ENCODE data around the gene SRP68. TPM values are rescaled to one million over a fixed set of nuclear protein-coding genes. Genes with fewer than 3 reads are reported as not detected.

SRP68 gene
- total and polyA plus RNA-seq, 4 donors = 30.8 to 68.9 (median 57.0) TPM

DNA sequence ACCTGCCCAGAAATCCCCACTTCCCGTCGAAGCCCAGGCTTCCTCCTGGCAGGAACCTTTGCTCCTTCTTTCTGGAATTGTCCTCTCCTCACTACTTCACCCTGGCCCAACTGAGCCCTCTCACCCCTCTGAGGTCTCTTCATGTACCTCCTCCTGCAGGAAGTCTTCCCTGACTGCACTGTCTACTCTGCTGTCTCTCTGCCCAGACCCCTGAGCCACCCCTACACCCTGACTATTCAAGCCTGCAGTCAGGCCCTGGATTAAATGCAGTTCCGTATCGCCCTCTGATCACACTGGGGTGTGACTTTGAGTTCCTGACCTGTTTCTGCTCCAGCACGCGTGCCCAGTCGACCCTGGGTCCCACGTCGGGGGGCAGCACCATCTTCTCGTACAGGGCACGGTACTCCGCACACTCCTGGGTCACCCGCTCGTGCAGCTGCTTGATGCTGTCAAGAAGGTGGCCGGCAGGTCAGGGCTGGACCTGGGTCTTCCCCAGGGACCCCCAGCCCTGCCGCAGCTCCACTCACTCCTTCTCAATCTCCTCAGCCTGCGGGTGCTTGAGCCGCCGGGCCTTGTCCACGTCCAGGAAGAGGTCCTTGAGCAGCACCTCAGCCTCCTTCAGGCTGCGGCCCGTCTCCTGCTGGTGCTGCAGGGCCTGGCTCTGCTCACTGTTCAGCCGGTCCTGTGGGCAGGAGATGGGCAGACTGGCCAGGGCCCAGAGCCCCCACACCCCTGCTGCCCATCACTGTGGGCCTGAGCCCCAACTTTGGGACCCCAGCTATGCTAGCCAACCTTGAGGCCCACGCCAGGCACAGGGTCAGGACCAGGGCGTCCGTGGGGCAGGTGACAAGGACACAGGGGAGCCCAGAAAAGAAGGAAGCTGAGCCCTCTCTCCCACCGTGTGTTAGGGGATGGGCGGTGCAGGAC lies 49.1 kb downstream of the SRP68 start:
- no peak overlapping the region for H3K27ac ChIP-seq (ENCODE audit: low read depth in 1 of 2, low read length in 1 of 2)
- peaks cover 0 to 2% (median 0%) of the 10 kb centered on the region in 4 donors for H3K36me3 ChIP-seq (ENCODE audit: control insufficient read depth in 4 of 4, insufficient read depth in 4 of 4, low read length in 4 of 4)
- WGBS, 2 donors = 90 to 93% methylated on average over 28 of the region's 28 CpGs
- TF ChIP-seq, protein P1, sequence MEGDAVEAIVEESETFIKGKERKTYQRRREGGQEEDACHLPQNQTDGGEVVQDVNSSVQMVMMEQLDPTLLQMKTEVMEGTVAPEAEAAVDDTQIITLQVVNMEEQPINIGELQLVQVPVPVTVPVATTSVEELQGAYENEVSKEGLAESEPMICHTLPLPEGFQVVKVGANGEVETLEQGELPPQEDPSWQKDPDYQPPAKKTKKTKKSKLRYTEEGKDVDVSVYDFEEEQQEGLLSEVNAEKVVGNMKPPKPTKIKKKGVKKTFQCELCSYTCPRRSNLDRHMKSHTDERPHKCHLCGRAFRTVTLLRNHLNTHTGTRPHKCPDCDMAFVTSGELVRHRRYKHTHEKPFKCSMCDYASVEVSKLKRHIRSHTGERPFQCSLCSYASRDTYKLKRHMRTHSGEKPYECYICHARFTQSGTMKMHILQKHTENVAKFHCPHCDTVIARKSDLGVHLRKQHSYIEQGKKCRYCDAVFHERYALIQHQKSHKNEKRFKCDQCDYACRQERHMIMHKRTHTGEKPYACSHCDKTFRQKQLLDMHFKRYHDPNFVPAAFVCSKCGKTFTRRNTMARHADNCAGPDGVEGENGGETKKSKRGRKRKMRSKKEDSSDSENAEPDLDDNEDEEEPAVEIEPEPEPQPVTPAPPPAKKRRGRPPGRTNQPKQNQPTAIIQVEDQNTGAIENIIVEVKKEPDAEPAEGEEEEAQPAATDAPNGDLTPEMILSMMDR (IDR thresholded peaks at IDR 0.05; ENCODE audit: control extremely low read depth, extremely low read depth) = no peak
- H3K27me3 ChIP-seq (ENCODE audit: control insufficient read depth in 3 of 3, insufficient read depth in 3 of 3, low read length in 2 of 3) = no peaks in the 10 kb centered on the region
- H3K9me3 ChIP-seq (ENCODE audit: control insufficient read depth in 4 of 4, insufficient read depth in 3 of 4, low read length in 3 of 4) = no peaks in the 10 kb centered on the region
- no peak overlapping the region for H3K9ac ChIP-seq (ENCODE audit: insufficient read depth in 1 of 2, low read length in 2 of 2)
- no peaks in the 10 kb centered on the region for H3K4me1 ChIP-seq (ENCODE audit: control insufficient read depth in 5 of 5, insufficient read depth in 5 of 5, low read length in 5 of 5)
- ATAC-seq (ENCODE audit: insufficient read depth, low FRiP score) (no peak), DNase-seq (no peak)
- H3K4me3 ChIP-seq = no peak overlapping the region

DNA sequence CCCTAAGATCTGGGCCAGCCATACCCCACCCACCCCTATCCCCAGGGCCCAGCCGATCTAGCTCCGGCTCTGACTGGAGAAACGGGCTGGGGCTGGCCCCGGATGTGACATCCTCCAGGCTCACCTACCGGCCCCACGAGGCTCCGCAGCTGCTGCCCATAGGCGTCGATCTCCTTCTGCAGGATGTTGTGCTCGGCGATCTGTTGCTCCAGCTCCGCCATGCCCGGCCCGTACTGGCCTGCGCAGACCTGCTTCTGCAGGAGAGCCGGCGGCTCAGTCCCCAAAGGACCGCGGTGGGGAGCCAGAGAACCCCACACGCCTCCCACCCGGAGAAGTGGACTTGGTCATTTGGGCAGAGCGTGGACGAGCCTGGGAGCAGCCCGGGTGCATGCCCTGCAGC lies 50.0 kb downstream of the SRP68 start:
- no peaks in the 10 kb centered on the region for H3K9me3 ChIP-seq (ENCODE audit: control insufficient read depth in 4 of 4, insufficient read depth in 3 of 4, low read length in 3 of 4)
- ATAC-seq (ENCODE audit: insufficient read depth, low FRiP score) = no peak
- 87 to 89% methylated on average over 24 of the region's 24 CpGs for whole genome bisulfite sequencing, 2 donors
- H3K4me1 ChIP-seq (ENCODE audit: control insufficient read depth in 5 of 5, insufficient read depth in 5 of 5, low read length in 5 of 5) = no peaks in the 10 kb centered on the region
- no peak overlapping the region for H3K4me3 ChIP-seq
- TF ChIP-seq, protein P1 (IDR thresholded peaks at IDR 0.05; ENCODE audit: control extremely low read depth, extremely low read depth) = no peak
- H3K36me3 ChIP-seq (ENCODE audit: control insufficient read depth in 4 of 4, insufficient read depth in 4 of 4, low read length in 4 of 4) = peaks cover 0 to 7% (median 0%) of the 10 kb centered on the region in 4 donors
- no peaks in the 10 kb centered on the region for H3K27me3 ChIP-seq (ENCODE audit: control insufficient read depth in 3 of 3, insufficient read depth in 3 of 3, low read length in 2 of 3)
- H3K9ac ChIP-seq (ENCODE audit: insufficient read depth in 1 of 2, low read length in 2 of 2) = no peak overlapping the region
- DNase-seq = no peak
- no peak overlapping the region for H3K27ac ChIP-seq (ENCODE audit: low read depth in 1 of 2, low read length in 1 of 2)

DNA sequence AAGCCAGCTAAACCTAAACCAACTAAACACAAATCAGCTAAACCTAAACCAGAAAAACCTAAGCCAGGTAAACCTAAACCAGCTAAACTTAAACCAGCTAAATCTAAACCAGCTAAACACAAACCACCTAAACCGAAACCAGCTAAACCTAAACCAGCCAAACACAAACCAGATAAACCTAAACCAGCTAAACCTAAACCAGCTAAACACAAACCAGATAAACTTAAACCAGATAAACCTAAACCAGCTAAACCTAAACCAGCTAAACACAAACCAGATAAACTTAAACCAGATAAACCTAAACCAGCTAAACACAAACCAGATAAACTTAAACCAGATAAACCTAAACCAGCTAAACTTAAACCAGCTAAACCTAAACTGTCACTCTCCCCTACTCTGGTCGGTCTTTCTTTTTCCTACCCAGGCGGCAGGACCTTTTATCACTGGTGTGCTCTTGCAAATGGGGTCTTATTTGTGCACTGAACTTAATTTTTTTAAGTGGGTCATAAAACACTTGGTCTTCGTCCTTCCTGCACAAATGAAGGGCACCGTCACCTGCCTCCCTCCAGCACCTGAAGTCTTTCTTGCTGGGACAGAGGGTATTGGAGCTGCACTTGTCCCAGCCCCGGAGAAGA lies 52.4 kb downstream of the SRP68 start:
- H3K9me3 ChIP-seq (ENCODE audit: control insufficient read depth in 4 of 4, insufficient read depth in 3 of 4, low read length in 3 of 4) = no peaks in the 10 kb centered on the region
- H3K27me3 ChIP-seq (ENCODE audit: control insufficient read depth in 3 of 3, insufficient read depth in 3 of 3, low read length in 2 of 3) = no peaks in the 10 kb centered on the region
- ATAC-seq (ENCODE audit: insufficient read depth, low FRiP score) (no peak), DNase-seq (no peak)
- no peak overlapping the region for H3K4me3 ChIP-seq
- peaks cover 0 to 11% (median 0%) of the 10 kb centered on the region in 4 donors for H3K36me3 ChIP-seq (ENCODE audit: control insufficient read depth in 4 of 4, insufficient read depth in 4 of 4, low read length in 4 of 4)
- H3K27ac ChIP-seq (ENCODE audit: low read depth in 1 of 2, low read length in 1 of 2) = no peak overlapping the region
- 92 to 95% methylated on average over 6 of the region's 6 CpGs for WGBS, 2 donors
- no peak overlapping the region for H3K9ac ChIP-seq (ENCODE audit: insufficient read depth in 1 of 2, low read length in 2 of 2)
- H3K4me1 ChIP-seq (ENCODE audit: control insufficient read depth in 5 of 5, insufficient read depth in 5 of 5, low read length in 5 of 5) = no peaks in the 10 kb centered on the region
- TF ChIP-seq, protein P1 (IDR thresholded peaks at IDR 0.05; ENCODE audit: control extremely low read depth, extremely low read depth) = no peak

Measured in lung (tissue), 12 donors.